ENCODE measurements around the gene KLF13. TPM values are rescaled to one million over a fixed set of nuclear protein-coding genes. Genes with fewer than 3 reads are reported as not detected.

Gene KLF13
- polyA plus RNA-seq, 1 experiment = 11.5 TPM

- H3K36me3 ChIP-seq (ENCODE audit: control insufficient read depth, insufficient read depth, low read length) = no peaks in the 10 kb centered on the region
- no peak for TF ChIP-seq CTCF (IDR thresholded peaks at IDR 0.05; ENCODE audit: insufficient read depth, low read depth, low read length)
- no peak overlapping the region for H3K4me3 ChIP-seq (ENCODE audit: low read depth, low read length)
- ChIA-PET CTCF (no interaction called here), POLR2A (no interaction called here)
- peaks cover 13% of the 10 kb centered on the region for H3K27me3 ChIP-seq (ENCODE audit: control insufficient read depth, insufficient read depth, low read length)
- DNase-seq (ENCODE audit: low read depth) = no peak
Observed at GRCh38 chr15:31296219-31296645, 30.4 kb upstream of the KLF13 start.

GRCh38 chr15:31296646-31297574 lies 29.7 kb upstream of the KLF13 start:
- ChIA-PET POLR2A (no interaction called here), CTCF (no interaction called here)
- H3K4me3 ChIP-seq (ENCODE audit: low read depth, low read length) = no peak overlapping the region
- DNase-seq (ENCODE audit: low read depth) = no peak
- peaks cover 13% of the 10 kb centered on the region for H3K27me3 ChIP-seq (ENCODE audit: control insufficient read depth, insufficient read depth, low read length)
- no peak for TF ChIP-seq CTCF (IDR thresholded peaks at IDR 0.05; ENCODE audit: insufficient read depth, low read depth, low read length)
- no peaks in the 10 kb centered on the region for H3K36me3 ChIP-seq (ENCODE audit: control insufficient read depth, insufficient read depth, low read length)

- no peak overlapping the region for H3K4me3 ChIP-seq (ENCODE audit: low read depth, low read length)
- peaks cover 13% of the 10 kb centered on the region for H3K27me3 ChIP-seq (ENCODE audit: control insufficient read depth, insufficient read depth, low read length)
- no peak for TF ChIP-seq CTCF (IDR thresholded peaks at IDR 0.05; ENCODE audit: insufficient read depth, low read depth, low read length)
- POLR2A ChIA-PET = no interaction called here
- CTCF ChIA-PET = no interaction called here
- no peaks in the 10 kb centered on the region for H3K36me3 ChIP-seq (ENCODE audit: control insufficient read depth, insufficient read depth, low read length)
- no peak for DNase-seq (ENCODE audit: low read depth)
Observed at GRCh38 chr15:31297575-31298456, 28.8 kb upstream of the KLF13 start.

- Histone ChIP-seq H3K36me3 (ENCODE audit: control insufficient read depth, insufficient read depth, low read length) (no peaks in the 10 kb centered on the region), H3K27me3 (ENCODE audit: control insufficient read depth, insufficient read depth, low read length) (peaks cover 11% of the 10 kb centered on the region), H3K4me3 (ENCODE audit: low read depth, low read length) (no peak overlapping the region)
- ChIA-PET CTCF (no interaction called here), POLR2A (no interaction called here)
- no peak for DNase-seq (ENCODE audit: low read depth)
- no peak for TF ChIP-seq CTCF (IDR thresholded peaks at IDR 0.05; ENCODE audit: insufficient read depth, low read depth, low read length)
Observed at GRCh38 chr15:31298707-31299172, 27.9 kb upstream of the KLF13 start.

GRCh38 chr15:31300208-31300661 lies 26.4 kb upstream of the KLF13 start:
- POLR2A ChIA-PET = no interaction called here
- no peak for TF ChIP-seq CTCF (IDR thresholded peaks at IDR 0.05; ENCODE audit: insufficient read depth, low read depth, low read length)
- no peak for DNase-seq (ENCODE audit: low read depth)
- no peaks in the 10 kb centered on the region for H3K36me3 ChIP-seq (ENCODE audit: control insufficient read depth, insufficient read depth, low read length)
- peaks cover 8% of the 10 kb centered on the region for H3K27me3 ChIP-seq (ENCODE audit: control insufficient read depth, insufficient read depth, low read length)
- CTCF ChIA-PET = no interaction called here
- no peak overlapping the region for H3K4me3 ChIP-seq (ENCODE audit: low read depth, low read length)

Data from BJ (cell line).